ENCODE results near the gene CPM. TPM values are rescaled to one million over a fixed set of nuclear protein-coding genes. Genes with fewer than 3 reads are reported as not detected.
A peak's percentile ranks its signal among the peaks of the same experiment; 100 is the strongest.

Gene CPM
- polyA plus RNA-seq, 1 donor = 27.3 TPM

- no peak for DNase-seq
Observed at GRCh38 chr12:68958322-68958721, 25.4 kb upstream of the CPM start.

GRCh38 chr12:68957273-68957672 is 24.3 kb upstream of the CPM start:
- no peak for DNase-seq

DNA sequence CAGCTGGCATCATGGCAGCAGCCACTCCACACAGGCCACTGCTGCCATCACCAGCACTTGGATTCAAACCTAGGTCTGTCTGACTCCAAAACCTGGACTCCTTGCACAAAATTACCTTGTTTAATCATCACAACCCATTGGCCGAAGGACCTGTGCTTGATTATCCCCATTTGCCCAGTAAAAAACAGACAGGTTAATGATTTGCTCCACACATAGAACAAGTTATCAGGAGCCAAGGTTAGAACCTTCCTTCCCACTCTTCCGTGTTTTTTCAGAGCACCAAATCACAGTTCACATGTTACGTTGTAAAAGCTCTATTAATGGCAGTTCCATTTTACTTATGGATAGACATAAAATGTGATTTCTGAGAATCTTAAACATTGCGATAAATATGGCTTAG is 23.5 kb upstream of the CPM start:
- DNase-seq = no peak

DNA sequence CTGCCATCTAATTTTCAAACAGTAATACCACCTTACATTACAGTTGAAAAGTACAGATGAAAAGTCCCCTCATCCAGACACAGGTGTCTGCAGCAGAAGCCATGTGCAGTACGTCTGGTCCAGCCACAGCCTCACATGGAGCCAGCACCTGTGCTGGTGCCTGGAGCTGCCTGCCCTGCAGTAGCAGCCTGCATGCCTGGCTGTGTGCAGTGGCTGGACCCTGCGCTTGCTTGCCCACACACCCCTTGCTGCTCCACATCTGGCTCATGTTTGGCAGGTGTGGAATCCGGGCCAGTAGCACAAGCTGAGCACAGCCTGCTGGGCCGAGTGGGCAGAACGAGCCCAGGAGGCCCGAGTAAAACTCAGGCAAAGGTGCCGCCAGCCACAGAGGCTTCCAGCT is 21.8 kb upstream of the CPM start:
- no peak for DNase-seq

- DNase-seq = no peak
Observed at GRCh38 chr12:68953536-68953935, 20.6 kb upstream of the CPM start.

DNA sequence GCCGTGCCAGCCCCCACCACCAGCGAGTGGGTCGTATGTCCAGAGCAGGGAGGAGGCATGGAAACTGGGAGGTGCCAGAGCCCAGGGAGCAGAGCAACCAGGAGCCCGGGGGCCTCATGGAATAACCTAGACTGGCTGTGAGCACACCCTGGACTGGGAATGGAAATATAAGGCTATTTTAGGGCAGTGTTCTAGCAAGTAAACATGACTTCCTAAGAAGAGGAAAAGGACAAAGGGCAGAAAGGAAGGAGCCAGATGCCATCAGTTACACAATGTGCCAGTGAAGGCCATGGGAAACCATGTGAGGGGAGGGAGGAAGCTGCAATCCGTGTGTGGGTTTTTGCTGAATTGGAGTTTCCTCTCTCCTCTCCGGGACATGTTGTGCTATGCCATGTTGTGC is 18.7 kb upstream of the CPM start:
- DNase-seq = no peak

DNA sequence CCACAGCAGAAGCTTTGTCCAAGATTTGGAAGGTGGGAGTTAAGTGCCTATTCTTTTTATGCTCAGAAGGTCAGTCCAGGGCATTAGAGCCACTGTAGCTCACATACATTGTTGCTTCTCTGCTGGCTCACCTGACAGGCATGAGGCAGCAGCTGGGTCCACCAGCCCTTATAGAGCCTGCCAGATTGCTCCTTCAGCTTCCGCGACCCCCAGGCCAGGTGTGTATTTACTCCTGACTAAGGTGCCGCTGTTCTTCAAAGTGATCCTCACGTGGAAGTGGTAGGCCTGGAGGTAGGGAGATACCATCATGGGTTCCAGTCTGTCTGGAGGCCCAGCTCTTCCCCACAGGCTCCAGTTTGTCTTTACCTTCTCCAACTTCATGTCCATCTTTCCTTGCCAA is 17.5 kb upstream of the CPM start:
- no peak for DNase-seq

DNA sequence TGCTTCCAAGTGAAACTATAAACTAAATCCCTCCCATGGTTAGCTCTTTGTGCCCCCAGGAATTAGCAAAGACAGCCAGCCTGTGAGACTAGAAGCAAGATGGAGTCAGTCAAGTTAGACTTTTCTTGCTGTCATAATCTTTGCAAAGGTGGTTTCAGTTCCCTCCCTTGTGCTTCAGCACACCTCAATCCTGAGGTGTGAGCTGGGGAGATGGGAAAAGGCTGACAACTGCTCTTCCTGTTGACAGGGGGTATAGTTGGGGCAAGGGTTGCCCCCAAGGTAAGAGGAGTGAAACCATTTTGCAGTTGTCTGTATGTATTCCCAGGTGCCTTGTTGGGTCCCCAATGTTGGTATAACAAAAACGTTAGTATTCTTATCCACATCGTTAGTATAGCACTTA is 12.3 kb upstream of the CPM start:
- DNase-seq = no peak

DNA sequence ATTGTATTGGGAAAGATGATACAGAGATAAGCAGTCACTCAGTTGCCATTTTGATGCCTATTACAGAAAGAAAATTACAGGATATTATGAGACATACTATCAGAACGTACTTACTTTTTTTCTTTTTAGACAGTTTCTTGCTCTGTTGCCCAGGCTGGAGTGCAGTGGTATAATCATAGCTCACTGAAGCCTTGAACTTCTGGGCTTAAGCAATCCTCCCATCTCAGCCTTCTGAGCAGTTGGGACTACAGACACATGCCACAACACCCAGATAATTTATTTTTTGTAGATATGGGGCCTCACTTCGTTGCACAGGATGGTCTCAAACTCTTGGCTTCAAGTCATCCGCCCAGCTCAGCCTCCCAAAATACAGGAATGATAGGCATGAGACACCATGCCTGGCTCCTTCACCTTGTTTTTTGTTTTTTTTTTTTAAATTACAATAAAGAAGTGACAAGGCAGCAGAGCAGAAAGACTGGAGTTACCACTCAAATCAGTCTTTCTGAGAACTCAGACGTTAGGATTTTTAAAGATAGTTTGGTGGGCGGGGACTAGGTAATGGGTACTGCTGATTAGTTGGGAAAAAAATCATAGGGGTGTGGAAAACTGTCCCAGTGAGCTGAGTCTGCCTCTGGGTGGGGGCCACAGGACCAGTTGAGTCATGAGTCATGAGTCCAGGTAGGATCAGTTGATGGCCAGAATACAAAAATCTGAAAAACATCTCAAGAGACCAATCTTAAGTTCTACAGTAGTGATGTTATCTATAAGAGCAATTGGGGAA is 11.5 kb upstream of the CPM start:
- no peak for DNase-seq

DNA sequence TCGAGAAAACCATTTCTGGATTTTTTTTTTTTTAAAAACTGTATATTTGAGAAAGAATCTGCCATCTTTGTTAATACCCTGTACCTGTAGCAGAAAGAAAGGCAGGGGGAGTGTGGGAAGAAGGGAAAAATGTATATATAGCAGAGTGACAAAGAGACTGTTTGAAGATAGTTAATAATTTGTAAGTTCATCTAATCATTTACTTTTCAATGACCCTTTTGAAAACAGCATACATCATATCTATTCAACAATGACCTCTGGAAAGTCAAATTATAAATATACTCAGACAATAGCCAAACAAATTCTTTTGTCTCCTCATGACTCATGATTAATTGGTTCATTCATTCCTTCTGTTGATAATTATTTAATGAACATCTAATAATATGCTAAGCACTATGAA is 10.9 kb upstream of the CPM start:
- DNase-seq = no peak

DNA sequence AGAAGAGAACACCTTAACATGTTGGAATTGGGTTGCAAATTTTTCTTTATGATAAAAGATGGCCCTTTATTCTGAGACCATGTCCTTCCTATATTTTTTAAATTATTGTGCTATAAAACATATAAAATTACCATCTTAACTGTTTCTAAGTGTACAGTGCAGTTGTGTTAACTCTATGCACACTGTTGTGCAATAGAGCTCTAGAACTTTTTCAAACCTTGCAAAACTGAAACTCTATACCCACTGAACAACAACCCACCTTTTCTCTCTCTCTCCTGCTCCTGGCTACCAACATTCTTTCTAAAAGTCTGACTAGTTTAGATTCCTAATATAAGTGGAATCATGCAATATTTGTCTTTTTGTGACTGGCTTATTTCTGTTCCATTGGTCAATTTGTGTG is 7.8 kb upstream of the CPM start:
- DNase-seq = no peak

- no peak for DNase-seq
Observed at GRCh38 chr12:68939505-68939904, 6.5 kb upstream of the CPM start.

DNA sequence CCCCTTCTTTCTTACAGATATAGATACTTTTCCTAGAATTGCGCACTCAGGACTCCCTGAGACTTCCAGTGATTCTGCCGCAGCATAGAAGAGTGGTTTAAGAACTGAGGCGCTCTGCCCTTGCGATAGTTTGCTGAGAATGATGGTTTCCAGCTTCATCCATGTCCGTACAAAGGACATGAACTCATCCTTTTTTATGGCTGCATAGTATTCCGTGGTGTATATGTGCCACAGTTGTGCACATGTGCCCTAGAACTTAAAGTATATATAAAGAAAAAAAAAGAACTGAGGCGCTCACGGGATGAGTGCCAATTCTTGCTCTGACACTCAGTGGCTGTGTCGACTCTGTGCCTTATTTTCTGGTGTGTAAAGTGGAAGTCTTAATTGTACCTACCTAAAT is 1.4 kb upstream of the CPM start:
- no peak for DNase-seq

- peak; percentile 14 for DNase-seq
Observed at GRCh38 chr12:68932128-68932960, 627 bp downstream of the CPM start.

- DNase-seq = no peak
Observed at GRCh38 chr12:68930178-68930577, 2.8 kb downstream of the CPM start.

- no peak for DNase-seq
Observed at GRCh38 chr12:68924546-68924945, 8.4 kb downstream of the CPM start.

- no peak for DNase-seq
Observed at GRCh38 chr12:68919581-68920239, 13.3 kb downstream of the CPM start.

GRCh38 chr12:68918960-68919359 is 14.0 kb downstream of the CPM start:
- DNase-seq = no peak

GRCh38 chr12:68915055-68915454 is 17.9 kb downstream of the CPM start:
- no peak for DNase-seq

DNA sequence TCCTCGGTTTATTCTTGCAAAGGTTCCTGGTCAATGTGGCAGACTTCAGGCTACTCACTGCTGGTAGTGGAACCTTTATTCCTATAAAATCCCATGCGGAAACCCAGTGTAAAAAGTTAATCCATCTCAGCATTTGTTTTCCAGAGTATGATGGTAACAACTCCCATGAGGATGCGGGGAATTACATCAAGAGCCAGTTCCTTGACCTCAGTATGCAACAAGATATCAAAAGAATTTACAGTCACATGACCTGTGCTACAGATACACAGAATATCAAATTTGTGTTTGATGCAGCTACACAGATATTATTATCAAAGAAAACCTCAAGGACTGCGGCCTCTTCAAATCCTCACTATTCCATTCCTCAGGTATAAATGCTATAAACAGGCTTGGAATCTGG is 19.3 kb downstream of the CPM start:
- DNase-seq = no peak

- DNase-seq = no peak
Observed at GRCh38 chr12:68912916-68913315, 20.1 kb downstream of the CPM start.

GRCh38 chr12:68911197-68911718 is 21.7 kb downstream of the CPM start:
- DNase-seq = no peak

DNA sequence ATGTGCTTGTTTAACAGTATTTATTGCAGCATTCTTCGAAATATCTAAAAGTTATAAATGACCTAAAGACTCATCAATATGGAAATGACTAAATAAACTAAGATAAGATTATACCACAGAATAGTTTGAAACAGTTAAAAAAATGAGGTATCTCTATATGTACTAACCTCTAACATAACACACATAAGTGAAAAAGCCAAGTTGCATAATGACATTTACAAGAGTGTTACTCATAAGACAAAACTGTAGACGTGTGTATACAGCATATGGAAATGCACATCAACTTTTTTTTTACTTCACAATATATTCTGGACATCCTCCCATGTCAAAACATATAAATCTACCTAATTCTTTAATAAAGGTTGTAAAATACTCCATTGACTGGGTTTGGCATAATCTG is 22.8 kb downstream of the CPM start:
- DNase-seq = no peak

Data from left kidney (tissue), 2 donors.